Common myeloid progenitor, CD34-positive (primary cell): ENCODE data around the gene UBA52.
"Not testable (repeated sequence)": the region's sequence is repeated elsewhere in the genome, so short reads cannot be mapped to it uniquely, and the experiment has no call there.

Experiments
- CTCF ChIA-PET: fragments of 350-600 bp; sonication (Branson Sonifier 250); formaldehyde crosslinking; loops from one replicate; lab custom pipeline; 2021; ENCODE audit warnings: antibody characterized with exemption; lab: Charles Lee
- POLR2A ChIA-PET: fragments of 350-600 bp; sonication (Branson Sonifier 250); formaldehyde crosslinking; loops from one replicate; lab custom pipeline; 2021; ENCODE audit warnings: antibody characterized with exemption; lab: Charles Lee
- DNase-seq, 3 donors: peaks; one replicate each; pipeline versions ENCODE4 v3.0.0 to v3.0.0-alpha.2; 2013
- H3K27ac ChIP-seq, 2 experiments: 1 replicate in 1 of 2; 2 replicates in 1 of 2; pipeline ENCODE4 v1.7.0; 2013; ENCODE audit warnings: inconsistent platforms in 2 of 2, low read length in 2 of 2, mild to moderate bottlenecking in 2 of 2, low read depth in 1 of 2, moderate library complexity in 1 of 2; ENCODE audit not compliant: severe bottlenecking in 2 of 2, insufficient read depth in 1 of 2, poor library complexity in 1 of 2
- H3K27me3 ChIP-seq, 5 experiments: replicated peaks in 2 of 5; 1 replicate in 3 of 5; 2 replicates in 2 of 5; pipeline versions ENCODE4 v1.6.1 to v1.7.0; 2013; ENCODE audit warnings: low read length in 4 of 5, mild to moderate bottlenecking in 2 of 5, moderate library complexity in 2 of 5, inconsistent platforms in 1 of 5; ENCODE audit not compliant: insufficient read depth in 5 of 5, control insufficient read depth in 4 of 5
- H3K36me3 ChIP-seq, 4 experiments: 1 replicate in 2 of 4; 2 replicates in 2 of 4; pipeline versions ENCODE4 v1.6.1 to v1.7.0; 2013; ENCODE audit warnings: low read length in 3 of 4, control low read depth in 1 of 4, mild to moderate bottlenecking in 1 of 4; ENCODE audit not compliant: control insufficient read depth in 4 of 4, insufficient read depth in 4 of 4
- H3K4me1 ChIP-seq, 4 experiments: 1 replicate in 3 of 4; 2 replicates in 1 of 4; pipeline versions ENCODE4 v1.6.1 to v1.7.1; 2013; ENCODE audit warnings: low read length in 3 of 4, mild to moderate bottlenecking in 3 of 4, control low read depth in 1 of 4, inconsistent platforms in 1 of 4, moderate library complexity in 1 of 4; ENCODE audit not compliant: control insufficient read depth in 4 of 4, insufficient read depth in 4 of 4; ENCODE audit errors: control extremely low read depth in 1 of 4
- H3K4me3 ChIP-seq, 7 experiments: 1 replicate in 4 of 7; 2 replicates in 3 of 7; pipeline versions ENCODE4 v1.5.1 to v1.7.0; 2013; ENCODE audit warnings: mild to moderate bottlenecking in 7 of 7, low read length in 6 of 7, moderate library complexity in 6 of 7, inconsistent platforms in 2 of 7, low read depth in 2 of 7, control low read depth in 1 of 7; ENCODE audit not compliant: insufficient read depth in 4 of 7, control insufficient read depth in 1 of 7; ENCODE audit errors: extremely low read depth in 1 of 7
- H3K9me3 ChIP-seq, 5 experiments: 1 replicate in 4 of 5; 2 replicates in 1 of 5; pipeline versions ENCODE4 v1.6.1 to v1.7.1; 2013; ENCODE audit warnings: low read length in 4 of 5, mild to moderate bottlenecking in 2 of 5, inconsistent platforms in 1 of 5, low read depth in 1 of 5, moderate library complexity in 1 of 5; ENCODE audit not compliant: control insufficient read depth in 4 of 5, insufficient read depth in 2 of 5; ENCODE audit errors: control extremely low read depth in 1 of 5
- WGBS: methylation state at CpG from one replicate; pipeline ENCODE4 v1.1.5; 2013; ENCODE audit not compliant: insufficient coverage; 5-methylcytosine and 5-hydroxymethylcytosine counted together

Gene UBA52

GRCh38 chr19:18540200-18540599, 31.5 kb upstream of the UBA52 start:
- H3K36me3 ChIP-seq: peaks cover 8 to 56% (median 43%) of the 10 kb centered on the region in 4 experiments
- POLR2A ChIA-PET: not testable (repeated sequence)

GRCh38 chr19:18541258-18541991, 30.2 kb upstream of the UBA52 start:
- Histone ChIP-seq H3K4me1 (peaks cover 6 to 18% (median 15%) of the 10 kb centered on the region in 4 experiments), H3K4me3 (no peak overlapping the region), H3K9me3 (no peaks in the 10 kb centered on the region), H3K27me3 (no peaks in the 10 kb centered on the region), H3K36me3 (peaks cover 5 to 46% (median 36%) of the 10 kb centered on the region in 4 experiments), H3K27ac (peak overlapping the region in 1 of 2 experiments; percentile 43)
- ChIA-PET CTCF (interaction anchor here (1.4 kb wide), 1 partner anchor 48 kb away, joined by 4 read pairs; the partner anchor contains the start of gene REX1BD), POLR2A (no interaction called here)
- WGBS: 96% methylated on average over 14 of the region's 21 CpGs
- DNase-seq: no peak

More at GRCh38 chr19:18540200-18540599, 31.5 kb upstream of the UBA52 start:
- H3K9me3 ChIP-seq, H3K4me3 ChIP-seq, H3K27ac ChIP-seq, DNase-seq, H3K27me3 ChIP-seq: not testable (repeated sequence)
- CTCF ChIA-PET: interaction anchor here (1.1 kb wide), 1 partner anchor 62 kb away, joined by 3 read pairs; no protein-coding TSS in a partner anchor
- WGBS: no CpG with 5 or more reads among the region's 1 CpG
- H3K4me1 ChIP-seq: peaks cover 6 to 18% (median 15%) of the 10 kb centered on the region in 4 experiments

GRCh38 chr19:18541992-18542940, 29.4 kb upstream of the UBA52 start:
- POLR2A ChIA-PET: interaction anchor here (0.8 kb wide), 1 partner anchor 29 kb away, joined by 3 read pairs; the partner anchor contains the start of gene UBA52
- Histone ChIP-seq H3K27ac (peak overlapping the region; percentile 33 to 85), H3K27me3 (no peaks in the 10 kb centered on the region), H3K36me3 (peaks cover 0 to 39% (median 30%) of the 10 kb centered on the region in 4 experiments), H3K9me3 (no peaks in the 10 kb centered on the region), H3K4me3 (peak overlapping the region; percentile 31 to 84 (median 67)), H3K4me1 (peaks cover 6 to 18% (median 15%) of the 10 kb centered on the region in 4 experiments)
- CTCF ChIA-PET: interaction anchor here (0.9 to 1.4 kb wide), 2 partner anchors 44 to 47 kb away, joined by 3 to 4 read pairs; partner anchors contain the start of gene REX1BD
- peak in 2 of 3 donors; percentile 10 to 24 for DNase-seq
- WGBS: 70% methylated on average over 2 of the region's 11 CpGs

GRCh38 chr19:18542941-18543813, 28.5 kb upstream of the UBA52 start, which contains the start of gene FKBP8:
Gene FKBP8 (minus strand): TSS chr19:18543573. CDS start chr19:18541970, 1,603 bp downstream.
- POLR2A ChIA-PET: interaction anchor here (0.8 to 1.2 kb wide), 2 partner anchors 20 to 28 kb away, joined by 3 read pairs; partner anchors contain the start of gene UBA52
- WGBS: 0% methylated on average over 50 of the region's 86 CpGs

GRCh38 chr19:18543814-18544475, 27.7 kb upstream of the UBA52 start:
- WGBS: 4% methylated on average over 6 of the region's 12 CpGs
- H3K36me3 ChIP-seq: peaks cover 0 to 26% (median 18%) of the 10 kb centered on the region in 4 experiments
- peak overlapping the region in 6 of 7 experiments; percentile 34 to 84 (median 60) for H3K4me3 ChIP-seq
- H3K4me1 ChIP-seq: peaks cover 6 to 18% (median 15%) of the 10 kb centered on the region in 4 experiments
- no peaks in the 10 kb centered on the region for H3K9me3 ChIP-seq
- no peaks in the 10 kb centered on the region for H3K27me3 ChIP-seq
- peak; percentile 85 to 94 (median 91) for DNase-seq
- POLR2A ChIA-PET: interaction anchor here (1.2 kb wide), 1 partner anchor 21 kb away, joined by 3 read pairs; no protein-coding TSS in a partner anchor
- H3K27ac ChIP-seq: peak overlapping the region in 1 of 2 experiments; percentile 66
- CTCF ChIA-PET: interaction anchor here (0.8 to 2.2 kb wide), 3 partner anchors 10 to 44 kb away, joined by 3 to 6 read pairs (median 6); partner anchors contain the start of gene REX1BD

More at GRCh38 chr19:18542941-18543813, 28.5 kb upstream of the UBA52 start, which contains the start of gene FKBP8:
- peaks cover 6 to 18% (median 15%) of the 10 kb centered on the region in 4 experiments for H3K4me1 ChIP-seq
- DNase-seq: peak; percentile 84 to 94 (median 94)
- H3K4me3 ChIP-seq: peak within 1 kb of the TSS; percentile 44 to 84 (median 67)
- no peaks in the 10 kb centered on the region for H3K9me3 ChIP-seq
- H3K27ac ChIP-seq: peak within 1 kb of the TSS; percentile 33 to 85
- H3K27me3 ChIP-seq: no peaks in the 10 kb centered on the region
- peaks cover 0 to 30% (median 21%) of the 10 kb centered on the region in 4 experiments for H3K36me3 ChIP-seq
- CTCF ChIA-PET: interaction anchor here (0.9 to 2.2 kb wide), 4 partner anchors 11 to 46 kb away, joined by 3 to 6 read pairs (median 5); partner anchors contain the start of gene REX1BD
